ENCODE measurements around the gene PRRC2A.
A peak's percentile ranks its signal among the peaks of the same experiment; 100 is the strongest.

PRRC2A gene

DNA sequence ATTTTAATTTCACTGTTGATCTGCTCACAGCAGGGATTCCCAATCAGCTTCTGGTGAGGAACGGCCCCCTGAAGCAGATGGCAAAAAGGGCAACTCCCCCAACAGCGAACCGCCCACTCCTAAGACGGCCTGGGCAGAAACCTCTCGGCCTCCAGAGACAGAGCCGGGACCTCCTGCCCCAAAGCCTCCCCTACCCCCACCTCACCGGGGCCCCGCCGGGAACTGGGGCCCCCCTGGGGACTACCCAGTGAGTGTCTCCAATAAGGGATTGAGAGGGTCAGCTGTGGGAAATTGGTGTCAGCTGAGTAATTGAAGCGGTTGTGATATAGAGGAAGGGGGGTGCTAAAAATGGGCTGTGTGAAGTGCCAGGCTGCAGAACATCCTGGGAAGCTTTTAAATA lies 6.4 kb downstream of the PRRC2A start:
- DNase-seq, result no peak

DNA sequence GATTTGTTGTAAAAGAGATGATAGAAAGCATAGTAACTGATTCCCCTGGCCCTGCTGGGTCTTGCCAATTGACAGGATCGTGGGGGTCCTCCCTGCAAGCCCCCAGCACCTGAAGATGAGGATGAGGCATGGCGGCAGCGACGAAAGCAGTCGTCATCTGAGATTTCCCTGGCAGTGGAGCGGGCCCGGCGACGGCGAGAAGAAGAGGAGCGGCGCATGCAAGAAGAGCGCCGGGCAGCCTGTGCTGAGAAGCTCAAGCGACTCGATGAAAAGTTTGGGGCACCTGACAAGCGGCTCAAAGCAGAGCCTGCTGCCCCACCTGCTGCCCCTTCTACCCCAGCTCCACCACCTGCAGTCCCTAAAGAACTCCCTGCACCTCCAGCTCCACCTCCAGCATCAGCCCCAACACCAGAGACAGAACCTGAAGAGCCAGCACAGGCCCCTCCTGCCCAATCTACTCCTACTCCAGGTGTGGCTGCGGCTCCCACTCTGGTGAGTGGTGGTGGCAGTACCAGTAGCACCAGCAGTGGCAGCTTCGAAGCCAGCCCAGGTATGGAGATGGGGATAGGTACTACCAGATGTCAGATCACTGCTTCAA lies 7.3 kb downstream of the PRRC2A start:
- no peak for DNase-seq

DNA sequence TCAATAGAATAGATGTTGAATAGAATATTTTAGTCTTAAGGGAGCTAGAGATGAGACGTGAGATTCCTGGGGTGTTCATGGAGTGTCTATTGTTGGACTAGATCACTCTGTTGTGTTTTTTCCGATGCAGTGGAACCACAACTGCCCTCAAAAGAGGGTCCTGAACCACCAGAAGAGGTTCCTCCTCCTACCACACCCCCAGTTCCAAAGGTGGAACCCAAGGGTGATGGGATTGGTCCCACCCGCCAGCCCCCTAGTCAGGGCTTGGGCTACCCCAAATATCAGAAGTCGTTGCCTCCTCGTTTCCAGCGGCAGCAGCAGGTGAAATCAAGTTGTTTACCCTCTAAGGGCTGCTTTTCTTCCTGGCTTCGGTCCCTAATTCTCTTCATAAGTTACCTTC lies 8.5 kb downstream of the PRRC2A start:
- DNase-seq, result no peak

DNA sequence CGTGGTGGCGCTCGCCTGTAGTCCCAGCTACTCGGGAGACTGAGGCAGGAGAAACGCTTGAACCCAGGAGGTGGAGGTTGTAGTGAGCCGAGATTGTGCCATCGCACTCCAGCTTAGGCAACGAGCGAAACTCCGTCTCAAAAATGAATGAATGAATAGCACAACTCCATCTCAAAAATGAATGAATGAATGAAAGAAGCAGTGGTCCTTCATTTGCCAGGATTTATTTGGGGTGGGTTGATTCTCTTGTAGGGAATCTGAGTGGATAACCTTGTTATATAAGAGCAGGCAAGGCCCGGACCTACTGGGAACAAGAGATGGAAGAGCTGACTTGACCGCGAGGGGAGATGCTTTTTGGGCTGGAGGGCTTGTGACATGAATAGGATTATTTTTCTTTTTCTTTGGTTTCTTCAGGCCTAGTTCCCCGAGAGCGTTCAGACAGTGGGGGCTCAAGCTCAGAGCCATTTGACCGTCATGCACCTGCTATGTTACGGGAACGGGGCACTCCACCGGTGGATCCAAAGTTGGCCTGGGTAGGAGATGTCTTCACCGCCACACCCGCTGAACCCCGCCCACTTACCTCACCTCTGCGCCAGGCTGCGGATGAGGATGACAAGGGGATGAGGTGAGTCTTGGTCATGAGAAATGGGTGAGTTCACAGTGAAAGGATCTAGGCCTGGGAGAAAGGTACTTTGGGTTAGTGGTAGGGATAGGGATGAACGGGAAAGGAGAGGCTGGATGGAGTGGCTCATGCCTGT lies 9.8 kb downstream of the PRRC2A start:
- no peak for DNase-seq

DNA sequence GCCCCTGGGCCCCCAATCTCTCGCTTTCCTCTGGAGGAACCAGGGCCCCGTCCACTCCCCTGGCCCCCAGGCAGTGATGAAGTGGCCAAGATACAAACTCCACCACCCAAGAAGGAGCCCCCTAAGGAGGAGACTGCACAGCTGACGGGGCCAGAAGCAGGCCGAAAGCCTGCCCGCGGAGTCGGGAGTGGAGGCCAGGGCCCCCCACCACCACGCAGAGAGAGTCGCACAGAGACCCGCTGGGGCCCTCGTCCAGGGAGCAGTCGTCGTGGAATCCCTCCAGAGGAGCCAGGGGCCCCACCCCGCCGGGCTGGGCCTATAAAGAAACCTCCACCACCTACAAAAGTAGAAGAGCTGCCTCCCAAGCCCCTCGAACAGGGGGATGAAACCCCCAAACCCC lies 10.7 kb downstream of the PRRC2A start:
- no peak for DNase-seq

DNA sequence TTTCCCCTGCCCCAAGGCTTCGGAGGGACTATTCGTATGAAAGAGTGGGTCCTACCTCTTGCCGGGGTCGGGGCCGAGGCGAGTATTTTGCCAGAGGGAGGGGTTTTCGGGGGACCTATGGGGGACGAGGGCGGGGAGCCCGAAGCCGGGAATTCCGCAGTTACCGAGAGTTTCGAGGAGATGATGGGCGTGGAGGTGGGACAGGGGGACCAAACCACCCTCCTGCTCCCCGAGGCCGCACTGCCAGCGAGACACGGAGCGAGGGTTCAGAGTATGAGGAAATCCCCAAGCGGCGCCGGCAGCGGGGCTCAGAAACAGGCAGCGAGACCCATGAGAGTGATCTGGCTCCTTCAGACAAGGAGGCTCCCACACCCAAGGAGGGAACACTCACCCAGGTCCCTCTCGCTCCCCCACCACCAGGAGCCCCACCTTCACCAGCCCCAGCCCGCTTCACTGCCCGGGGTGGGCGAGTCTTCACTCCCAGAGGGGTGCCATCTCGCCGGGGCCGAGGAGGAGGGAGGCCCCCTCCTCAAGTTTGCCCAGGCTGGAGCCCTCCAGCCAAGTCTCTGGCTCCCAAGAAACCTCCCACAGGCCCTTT lies 11.3 kb downstream of the PRRC2A start:
- DNase-seq, result no peak

DNA sequence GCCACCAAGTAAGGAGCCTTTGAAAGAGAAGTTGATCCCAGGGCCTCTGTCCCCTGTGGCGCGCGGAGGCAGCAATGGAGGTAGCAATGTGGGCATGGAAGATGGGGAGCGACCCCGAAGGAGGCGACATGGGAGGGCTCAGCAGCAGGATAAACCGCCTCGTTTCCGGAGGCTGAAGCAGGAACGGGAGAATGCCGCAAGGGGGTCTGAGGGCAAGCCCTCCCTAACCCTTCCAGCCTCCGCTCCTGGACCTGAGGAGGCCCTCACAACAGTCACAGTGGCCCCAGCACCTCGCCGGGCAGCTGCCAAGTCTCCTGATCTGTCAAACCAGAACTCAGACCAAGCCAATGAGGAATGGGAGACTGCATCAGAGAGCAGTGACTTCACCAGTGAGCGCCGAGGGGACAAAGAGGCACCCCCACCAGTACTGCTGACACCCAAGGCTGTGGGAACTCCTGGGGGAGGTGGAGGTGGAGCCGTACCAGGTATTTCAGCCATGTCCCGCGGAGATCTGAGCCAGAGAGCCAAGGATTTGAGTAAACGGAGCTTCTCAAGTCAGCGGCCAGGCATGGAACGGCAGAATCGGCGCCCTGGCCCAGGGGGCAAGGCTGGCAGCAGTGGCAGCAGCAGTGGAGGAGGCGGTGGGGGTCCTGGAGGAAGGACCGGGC lies 11.9 kb downstream of the PRRC2A start:
- DNase-seq, result no peak

DNA sequence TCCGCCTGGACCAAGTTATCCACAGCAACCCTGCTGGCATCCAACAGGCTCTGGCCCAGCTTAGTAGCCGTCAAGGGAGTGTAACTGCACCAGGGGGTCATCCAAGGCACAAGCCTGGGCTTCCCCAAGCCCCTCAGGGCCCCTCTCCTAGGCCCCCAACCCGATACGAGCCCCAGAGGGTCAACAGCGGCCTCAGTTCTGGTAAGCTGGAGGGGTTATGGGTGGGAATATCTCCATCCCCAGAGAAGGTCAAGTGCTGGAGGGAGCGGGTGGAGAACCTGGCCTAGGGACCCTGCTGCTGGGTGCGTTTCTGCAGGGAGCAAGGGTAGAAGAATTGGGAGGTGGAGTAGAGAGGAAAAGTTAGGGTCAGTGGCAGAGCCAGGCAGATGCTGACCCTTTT lies 12.9 kb downstream of the PRRC2A start:
- no peak for DNase-seq

DNA sequence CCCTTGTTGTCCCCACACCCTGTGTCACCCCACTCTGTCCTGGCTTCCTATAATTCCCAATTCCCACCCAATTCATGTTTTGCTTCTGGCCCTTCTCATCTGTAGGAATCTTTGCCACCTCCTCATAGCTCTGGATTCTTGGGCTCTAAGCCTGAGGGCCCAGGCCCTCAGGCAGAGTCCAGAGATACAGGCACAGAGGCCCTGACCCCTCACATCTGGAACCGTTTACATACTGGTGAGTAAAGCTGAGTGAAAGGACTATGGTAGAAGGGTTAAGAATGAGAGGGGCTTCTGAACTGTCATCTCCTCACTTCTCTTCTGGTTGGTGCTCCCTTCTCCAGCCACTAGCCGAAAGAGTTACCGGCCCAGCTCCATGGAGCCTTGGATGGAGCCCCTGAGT lies 13.6 kb downstream of the PRRC2A start:
- no peak for DNase-seq

DNA sequence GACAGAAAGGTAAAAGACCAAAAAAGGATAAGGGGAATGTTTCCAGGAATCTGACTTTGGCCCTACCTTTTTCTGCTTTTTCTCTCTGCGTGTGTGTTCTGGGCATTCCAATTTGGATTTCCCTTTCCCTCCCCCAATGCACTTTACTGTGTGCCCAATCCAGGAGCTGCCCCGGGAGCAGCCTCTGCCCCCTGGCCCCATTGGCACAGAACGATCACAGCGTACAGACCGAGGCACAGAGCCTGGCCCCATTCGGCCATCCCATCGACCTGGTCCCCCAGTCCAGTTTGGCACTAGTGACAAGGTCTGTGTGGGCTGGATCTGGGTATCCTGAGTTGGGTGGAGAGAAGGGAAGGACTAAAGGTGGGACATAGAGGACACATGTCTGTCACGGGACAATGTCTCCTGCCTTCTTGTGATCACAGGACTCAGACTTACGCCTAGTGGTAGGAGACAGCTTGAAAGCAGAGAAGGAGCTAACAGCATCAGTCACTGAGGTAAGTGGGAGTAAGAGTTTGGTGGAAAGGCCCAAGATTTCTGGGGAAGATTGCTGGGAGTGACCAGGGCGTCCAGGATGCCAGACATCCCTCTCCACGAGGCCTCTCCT lies 14.6 kb downstream of the PRRC2A start:
- no peak for DNase-seq

DNA sequence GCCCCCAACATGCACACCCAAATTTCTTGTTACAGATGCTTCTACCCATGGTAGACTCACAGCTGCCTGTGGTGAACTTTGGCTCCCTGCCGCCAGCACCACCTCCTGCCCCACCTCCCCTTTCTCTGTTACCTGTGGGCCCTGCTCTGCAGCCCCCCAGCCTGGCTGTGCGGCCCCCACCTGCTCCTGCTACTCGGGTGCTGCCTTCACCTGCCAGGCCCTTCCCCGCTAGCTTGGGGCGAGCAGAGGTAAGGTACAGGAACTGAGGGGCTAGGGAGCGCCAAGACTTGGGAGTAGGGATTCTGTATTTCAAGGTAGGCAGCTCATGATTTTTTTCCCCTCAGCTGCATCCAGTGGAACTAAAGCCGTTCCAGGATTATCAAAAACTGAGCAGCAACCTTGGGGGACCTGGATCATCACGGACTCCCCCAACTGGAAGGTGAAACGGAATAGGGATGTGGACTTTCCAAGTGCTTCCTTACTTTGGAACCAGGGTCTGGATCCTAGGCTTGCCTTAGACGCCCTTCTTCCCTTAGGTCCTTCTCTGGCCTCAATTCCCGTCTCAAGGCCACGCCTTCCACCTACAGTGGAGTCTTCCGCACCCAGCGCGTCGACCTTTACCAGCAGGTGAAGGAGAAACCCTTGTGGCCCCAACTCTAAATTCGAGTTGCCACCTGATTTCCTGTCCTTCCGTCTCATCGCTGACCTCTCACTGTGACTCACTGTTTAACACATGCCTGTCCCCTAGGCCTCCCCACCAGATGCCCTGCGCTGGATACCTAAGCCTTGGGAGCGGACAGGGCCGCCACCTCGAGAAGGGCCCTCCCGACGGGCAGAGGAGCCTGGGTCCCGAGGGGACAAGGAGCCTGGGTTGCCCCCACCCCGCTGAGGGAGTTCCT lies 16.4 kb downstream of the PRRC2A start:
- no peak for DNase-seq

DNA sequence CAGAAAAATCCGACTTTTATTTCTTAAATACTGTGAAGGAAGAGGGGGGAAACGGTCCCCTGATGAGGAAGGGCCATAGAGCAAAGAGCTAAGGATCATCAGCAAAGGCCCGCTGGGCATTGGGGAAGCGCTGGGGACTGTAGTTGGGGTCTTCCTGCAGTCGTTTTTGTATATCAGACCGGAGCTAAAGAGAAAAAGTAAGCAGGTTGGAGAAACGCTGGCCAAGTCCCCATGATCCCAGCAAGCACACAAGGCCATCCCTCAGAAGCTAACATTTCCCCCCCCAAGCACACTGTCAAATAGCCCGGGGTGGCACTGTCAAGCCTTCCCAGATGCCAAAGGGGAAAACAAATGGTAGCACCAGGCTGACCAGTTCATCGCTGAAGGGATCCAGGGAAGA lies 18.5 kb downstream of the PRRC2A start:
- no peak for DNase-seq

DNA sequence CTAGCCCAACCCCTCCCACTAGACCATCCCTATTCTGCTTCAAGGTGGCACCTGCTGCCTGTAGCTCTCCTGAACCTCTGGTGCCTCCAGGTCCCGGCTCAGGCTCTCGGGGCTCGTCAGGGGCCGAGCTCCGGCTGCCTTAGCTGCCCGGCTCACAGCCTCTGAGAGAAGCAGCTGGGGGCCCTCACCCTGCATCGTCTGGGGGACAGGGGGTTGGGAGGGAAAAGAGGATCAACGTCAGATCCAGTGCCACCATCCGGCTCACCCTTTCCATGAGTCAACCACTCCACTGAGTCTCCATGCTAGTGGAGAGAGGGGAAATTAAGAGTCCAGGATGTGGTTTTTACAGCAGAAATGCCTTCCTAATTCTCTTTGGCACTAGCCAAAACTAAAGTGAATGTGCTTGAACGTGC lies 18.9 kb downstream of the PRRC2A start:
- no peak for DNase-seq

DNA sequence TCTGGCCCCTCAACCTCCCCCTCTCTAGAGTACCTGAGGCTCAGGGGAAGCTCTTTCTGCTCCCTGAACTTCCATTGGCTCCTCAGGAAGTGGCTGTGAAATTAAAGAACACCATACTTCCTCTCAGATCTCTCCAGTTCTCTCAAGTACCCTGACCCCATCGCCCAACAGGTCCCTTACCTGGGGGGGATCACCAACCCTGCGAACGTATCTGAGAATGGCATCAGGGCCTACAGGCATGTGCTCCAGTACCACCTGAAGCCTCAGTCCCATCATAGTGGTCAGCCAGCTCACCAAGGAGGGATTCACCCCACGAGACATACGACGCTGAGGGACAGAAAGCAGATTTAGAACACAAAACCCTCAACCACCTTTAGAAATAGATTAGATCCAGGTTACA lies 20.1 kb downstream of the PRRC2A start:
- no peak for DNase-seq

DNA sequence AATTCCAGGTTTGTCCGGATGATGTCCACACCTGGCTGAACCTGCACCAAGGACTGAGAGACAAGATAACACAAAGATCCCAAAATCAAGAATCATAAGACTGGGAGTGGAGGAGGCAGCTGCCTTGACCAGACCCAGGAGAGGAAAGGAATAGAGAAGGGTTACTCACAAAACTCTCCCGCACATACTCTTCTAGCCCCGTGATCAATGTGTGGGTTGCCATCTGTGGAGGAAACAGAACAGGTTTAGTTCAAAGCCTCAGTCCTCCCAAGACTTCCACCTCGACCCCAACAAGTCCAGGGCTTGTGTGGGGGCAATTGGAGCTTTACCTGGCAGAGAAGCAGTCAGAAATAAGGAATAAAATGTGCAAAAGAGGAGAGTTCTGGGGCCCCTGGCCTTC lies 20.9 kb downstream of the PRRC2A start:
- DNase-seq, result no peak

DNA sequence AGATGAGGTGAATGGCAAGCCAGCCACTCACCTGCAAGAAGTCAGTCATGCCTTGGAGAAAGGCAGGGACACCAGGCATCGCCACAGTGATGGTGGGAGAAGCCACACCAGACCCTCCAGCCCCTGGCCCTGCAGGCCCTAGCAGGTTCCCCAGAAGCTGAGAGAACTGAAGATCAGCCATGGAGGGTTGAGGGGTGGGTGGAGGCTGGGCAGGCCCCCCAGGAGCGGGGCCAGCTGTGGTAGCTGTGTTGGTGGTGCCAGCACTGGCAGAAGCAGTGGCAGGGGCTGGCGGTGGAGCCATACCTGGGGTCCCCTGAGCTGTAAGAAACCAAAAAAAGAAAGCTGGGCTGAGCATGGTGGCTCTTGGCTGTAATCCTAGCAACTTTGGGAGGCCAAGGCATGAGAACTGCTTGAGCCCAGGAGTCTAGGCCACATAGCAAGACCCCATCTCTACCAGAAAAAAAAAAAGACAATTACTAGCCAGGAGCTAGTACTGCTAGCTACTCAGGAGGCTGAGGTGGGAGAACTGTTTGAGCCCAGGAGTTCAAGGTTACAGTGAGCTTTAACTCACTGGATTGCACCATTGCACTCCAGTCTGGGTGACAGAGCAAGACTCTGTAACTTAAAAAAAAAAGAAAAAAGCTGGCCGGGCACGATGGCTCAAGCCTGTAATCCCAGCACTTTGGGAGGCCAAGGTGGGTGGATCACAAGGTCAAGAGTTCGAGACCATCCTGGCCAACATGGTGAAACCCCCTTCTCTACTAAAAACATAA lies 22.5 kb downstream of the PRRC2A start:
- DNase-seq, result no peak

DNA sequence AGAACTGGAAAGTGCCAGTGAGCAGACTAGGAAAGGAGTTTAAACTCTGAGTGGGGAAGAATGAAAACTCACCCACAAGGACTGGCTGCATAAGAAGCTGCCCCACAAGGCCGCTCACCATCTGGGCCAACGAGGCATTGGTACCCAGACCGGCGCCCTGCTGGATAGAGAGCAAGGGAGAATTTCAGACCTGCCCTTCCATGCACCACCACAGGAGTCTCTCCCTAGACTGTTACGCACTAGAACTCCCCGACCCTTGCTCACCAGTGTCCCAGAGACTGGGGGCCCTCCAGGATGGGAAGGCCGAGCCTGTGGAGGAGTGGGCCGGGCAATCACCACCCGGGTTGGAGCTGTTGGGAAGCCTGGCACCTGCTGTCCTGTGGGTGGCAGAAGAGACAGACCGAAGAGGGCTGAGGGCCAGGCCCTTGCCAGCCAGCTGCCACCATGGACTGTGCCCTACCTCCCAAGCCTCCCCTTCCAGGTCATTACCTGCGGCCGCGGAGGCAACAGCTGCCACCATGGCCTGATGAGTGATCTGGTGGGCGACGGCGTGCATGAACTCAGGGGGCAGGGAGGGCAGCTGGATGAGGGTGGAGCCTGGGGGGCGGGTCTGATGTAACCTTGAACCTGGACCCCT lies 23.4 kb downstream of the PRRC2A start:
- DNase-seq, result no peak

DNA sequence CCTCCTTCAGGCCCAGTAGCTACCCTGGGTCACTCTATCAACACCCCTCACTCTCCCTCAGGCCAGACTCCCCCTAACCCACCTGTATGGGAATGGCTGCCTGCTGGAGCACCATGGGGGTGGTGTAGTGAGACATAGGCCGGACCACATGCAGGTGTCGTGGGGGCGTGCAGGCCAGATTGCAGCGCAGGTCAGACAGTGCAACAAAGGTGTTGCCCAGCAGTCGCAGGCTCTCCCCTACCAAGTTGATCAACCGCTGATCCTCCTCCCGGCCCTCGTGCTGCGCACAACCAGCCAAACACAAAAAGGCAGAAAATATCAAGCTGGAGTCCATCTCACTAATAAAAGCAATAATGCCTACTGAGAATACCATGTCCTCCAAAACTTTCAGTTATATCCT lies 24.8 kb downstream of the PRRC2A start:
- no peak for DNase-seq

DNA sequence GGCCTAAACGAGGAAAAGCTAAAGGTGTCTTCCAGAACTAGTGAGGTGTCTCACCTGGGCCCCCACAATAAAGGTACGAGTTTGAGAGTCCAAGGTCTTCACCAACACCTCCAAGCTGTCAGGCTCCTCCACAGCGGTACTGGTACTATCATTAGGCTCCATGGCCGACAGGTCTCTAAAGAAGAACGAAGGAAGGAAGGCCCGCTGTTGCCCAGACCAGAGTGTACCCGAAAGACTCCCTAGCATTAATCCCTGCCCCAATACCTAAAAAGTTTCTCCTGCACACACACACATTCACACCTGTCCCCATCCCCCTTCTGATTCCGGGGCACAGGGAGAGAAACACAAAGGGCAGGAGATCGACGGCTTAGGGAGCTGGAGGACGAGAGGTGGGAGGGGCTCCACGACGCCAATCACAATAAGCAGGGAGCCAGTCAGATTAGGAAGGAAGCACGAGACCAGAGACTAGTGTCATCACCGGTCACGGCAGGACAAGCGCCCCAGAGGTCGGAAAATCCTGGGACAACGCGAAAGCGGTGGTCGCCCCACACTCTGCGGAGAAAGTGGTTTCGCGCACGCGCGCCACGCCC lies 31.2 kb downstream of the PRRC2A start:
- DNase-seq, result no peak

DNA sequence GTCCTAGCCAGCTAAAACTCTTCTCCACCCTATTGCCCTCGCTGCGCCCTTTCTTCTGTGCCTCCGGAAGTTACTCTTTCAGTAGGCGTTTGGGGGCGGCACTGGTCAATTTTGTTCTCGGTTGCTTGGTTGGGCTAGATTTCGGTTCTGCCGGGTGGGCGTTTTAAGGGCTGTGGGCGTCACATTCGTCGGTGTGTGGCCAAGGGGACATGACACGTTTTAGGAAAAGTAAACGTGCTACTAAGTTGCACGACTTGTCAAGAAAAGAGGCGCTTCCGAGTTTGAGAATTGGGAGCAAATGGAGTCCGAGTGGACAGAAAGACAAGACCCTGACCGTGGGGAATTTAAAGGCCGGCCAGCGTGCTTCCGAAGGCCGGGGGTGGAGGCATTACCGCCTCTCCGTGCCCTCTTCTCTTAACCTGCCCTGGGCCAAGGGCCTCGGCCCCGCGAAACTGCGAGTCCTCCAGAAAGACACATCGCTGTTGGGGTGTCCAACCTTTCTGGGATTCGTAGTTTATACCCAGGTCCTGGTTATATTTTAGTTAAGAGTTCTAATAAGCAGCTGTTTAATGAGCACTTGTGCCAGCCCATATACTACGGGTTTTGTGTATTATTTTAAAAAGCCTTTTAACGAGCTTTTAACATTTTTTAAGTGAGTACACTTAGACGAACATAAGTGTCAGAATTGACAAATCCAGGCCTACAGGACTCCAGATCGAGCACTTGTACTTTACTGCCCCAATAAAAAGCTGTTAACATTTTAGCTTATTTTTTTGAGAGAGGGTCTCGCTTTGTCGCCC lies 32.6 kb downstream of the PRRC2A start:
- peak; percentile 83 for DNase-seq

Data from activated gamma-delta T cell treated with Interleukin-2 at 50 U/mL for 16 hours (primary cell).